Measurements from ENCODE around the gene CD2BP2.

CD2BP2 gene

DNA sequence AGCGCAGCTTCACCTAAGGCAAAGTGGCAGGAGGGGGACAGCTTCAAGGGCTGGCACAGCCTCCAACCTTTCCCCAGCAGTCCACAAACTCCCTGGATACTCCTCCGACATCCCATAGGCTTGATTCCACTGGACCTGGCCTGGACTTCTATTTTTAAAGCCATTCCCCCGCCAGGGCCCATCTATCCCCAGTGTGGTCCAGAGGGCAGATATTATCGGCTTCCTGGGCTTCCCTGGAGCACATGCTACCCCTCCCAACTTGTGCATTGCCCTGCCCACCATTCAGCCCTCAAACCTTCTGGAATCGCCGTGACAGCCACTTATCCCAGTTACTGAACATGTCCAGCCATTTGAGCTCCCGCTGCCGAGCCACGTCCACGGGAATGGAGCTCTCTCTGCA, 10.1 kb upstream of the CD2BP2 start:
- no peak for DNase-seq

DNA sequence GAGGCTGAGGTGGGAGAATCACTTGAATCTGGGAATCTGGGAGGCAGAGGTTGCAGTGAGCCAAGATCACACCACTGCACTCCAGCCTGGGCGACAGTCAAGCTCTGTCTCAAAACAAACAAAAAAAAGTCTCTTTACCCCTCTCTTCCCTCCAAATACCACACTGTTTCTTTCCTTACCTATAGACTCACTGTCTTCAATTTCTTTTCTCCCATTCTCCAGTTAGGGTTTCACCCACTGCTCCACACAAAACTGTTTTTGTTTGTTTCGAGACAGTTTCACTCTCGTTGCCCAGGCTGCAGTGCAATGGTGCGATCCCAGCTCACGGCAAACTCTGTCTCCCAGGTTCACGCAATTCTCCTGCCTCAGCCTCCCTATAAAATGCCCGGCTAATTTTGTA, 6.1 kb upstream of the CD2BP2 start:
- no peak for DNase-seq

DNA sequence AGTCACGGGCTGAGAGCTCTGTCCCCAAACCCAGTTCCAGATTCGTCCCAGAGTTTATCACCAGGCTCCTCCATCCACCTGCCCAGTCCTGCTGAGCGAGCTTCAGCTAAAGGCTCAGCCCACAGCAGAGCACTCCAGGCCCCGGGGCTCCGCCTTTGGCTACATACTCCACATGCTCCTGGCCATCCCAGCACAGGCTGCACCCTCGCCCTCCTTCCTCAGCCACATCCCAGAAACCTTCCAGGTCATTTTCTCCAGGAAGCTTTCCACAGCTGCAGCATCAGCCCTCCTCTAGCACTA, 4.7 kb upstream of the CD2BP2 start:
- DNase-seq, result no peak

DNA sequence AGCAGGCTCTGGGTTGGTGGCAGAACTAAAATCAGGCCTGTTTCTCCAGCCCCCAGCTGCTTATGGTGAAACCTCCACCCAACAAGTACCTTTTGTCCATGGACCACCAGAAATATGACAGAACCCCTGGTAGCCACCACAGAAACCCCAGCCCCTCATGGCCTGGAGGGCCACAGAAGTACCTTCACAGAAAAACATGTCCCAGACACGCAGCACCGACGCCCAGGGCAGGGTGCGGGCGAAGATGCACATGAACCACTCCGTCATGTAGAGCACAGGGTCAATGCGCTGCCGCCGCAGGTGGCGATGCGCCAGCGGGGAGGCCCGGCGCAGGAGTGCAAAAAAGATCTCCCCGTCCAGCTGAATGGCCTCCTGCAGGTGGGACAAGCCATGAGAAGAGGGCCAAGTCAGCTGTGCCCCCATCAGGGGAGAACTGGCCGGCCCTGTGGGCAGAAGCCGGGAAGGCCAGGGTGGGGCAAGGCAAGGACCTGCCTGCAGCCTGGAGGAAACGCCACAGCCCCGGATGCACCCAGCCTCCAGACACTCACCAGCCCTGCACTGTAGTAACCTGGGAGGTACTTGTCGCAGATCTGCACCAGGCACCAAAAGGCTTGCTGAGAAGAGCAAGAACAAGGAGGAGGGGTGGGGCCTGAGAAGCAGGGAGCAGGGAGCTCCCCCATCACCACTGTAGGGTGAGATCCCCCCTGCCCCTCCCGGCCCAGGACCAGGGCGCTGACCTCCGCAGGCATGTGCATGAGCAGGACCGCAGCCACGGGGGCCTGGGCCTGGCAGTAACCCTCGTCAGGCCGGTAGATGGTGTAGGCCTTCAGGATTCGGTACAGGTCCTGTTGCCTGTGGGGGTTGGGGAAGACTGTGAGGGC, 4.1 kb upstream of the CD2BP2 start:
- no peak for DNase-seq

DNA sequence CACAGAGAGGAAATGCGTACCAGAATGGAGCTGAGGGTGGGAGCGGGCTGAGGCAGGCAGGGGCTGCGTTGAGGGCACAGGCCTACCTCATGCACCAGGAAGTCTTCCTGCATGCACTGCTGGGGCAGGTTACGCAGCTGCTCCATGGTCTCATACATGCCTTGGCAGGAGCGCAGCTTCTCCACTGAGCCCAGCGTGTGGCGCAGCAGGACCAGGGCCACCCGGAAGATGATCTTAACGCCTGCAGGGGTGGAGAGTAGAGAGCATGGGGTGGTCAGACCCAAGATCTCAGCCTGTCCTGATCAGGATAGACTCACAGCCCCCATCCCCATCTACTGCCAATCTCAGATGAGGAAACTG, 3.4 kb upstream of the CD2BP2 start:
- DNase-seq, result no peak

DNA sequence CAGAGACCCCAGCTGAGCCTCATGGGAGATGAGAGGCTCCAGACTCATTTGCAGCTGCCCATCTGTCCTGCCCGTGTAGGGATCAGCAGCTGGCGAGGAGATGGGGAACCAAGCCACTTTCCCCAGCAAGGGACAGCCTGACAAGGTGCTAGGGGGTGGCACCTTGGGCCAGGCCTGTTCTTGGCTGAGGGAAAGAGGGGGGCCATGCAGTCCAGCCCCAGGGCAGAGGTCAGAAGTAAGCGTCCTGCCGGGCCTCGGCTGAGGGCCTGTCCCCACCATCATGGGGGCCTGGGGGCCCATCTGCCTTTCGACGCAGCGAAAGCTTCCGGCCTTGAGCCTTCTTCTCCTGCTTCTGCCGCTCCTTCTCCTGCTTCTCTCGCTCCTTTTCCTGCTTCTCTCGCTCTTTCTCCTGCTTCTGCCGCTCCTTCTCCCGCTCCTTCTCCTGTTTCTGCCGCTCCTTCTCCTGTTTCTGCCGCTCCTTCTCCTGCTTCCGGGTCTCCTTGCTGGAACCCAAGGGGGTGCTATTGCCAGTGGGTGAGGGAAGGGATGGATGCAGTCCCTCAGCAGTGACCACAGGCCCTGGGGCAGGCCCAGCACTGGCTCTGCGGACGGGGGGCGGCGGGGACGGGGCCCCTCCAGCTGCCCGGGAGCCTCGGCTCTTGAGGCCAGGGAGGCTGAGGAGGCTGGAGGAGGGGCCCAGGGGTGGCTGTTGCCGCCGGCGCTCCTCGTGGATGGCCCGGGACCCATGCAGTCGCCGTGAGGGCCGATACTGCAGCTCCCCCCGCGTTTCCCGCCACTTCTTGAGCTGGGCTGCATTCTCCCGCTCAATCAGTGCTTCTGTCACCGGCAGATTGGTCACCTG, 2.8 kb upstream of the CD2BP2 start:
- DNase-seq, result no peak

DNA sequence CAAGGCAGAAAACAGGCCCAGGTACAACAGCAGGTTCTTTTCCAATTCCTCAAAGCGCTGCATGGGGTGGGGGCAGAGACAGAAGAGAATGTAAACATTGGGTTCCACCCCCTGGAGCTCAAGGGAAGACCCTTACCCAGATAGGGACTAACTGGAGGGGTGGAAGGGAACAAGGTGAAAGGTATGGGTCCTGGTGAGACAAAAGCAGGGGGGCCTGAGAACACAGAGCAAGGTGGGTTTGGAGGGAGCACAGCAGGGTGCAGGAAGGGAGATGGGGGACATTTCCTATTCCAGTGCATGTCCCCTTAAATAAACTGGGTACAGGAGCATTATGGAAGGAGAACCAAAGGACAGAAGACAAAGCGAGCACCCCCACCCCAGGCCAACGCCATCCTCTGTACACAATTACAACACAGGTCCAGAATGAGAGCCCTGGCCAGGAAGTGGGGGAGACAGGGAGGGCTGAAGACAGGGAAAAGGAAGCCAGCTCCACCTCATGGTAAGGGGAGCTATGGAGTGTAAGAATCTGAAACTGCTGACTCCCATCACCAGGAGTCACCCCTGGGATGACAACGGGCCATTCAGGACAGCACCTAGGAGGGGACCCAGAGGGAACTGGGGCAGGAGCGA, 2.1 kb upstream of the CD2BP2 start:
- no peak for DNase-seq

DNA sequence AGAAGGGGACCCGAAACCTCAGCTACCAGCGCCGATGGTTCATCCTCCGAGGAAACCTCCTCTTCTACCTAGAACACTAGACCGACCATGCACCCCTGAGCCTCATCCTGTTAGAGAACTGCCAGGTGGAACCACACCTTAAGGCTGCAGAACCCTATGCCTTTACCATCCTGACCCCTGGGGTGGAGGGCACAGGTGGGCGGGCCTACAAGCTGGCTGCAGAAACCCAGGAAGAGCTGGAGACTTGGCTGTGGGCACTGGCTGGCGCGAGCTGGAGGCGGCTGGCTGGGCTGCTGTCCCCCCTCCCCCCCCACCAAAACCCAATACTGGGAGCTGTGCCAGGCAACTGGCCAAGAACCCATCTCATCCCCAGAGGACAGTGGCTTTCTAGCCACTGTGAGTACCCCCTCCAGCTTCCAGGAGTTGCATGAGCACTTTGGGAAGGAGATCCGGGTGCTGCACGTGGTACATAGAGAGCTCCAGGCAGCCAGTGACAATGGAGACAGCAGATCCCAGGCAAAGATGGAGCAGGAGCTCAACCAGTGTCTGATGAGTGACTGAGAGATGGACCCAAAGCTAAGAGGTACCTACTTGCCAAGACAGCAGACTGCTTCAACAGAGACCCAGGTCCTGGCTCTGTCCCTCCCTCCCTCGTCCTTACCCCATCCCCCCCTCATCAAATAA, 1.4 kb upstream of the CD2BP2 start:
- DNase-seq, result peak in 24 of 58 donors; percentile 9 to 68 (median 33)

DNA sequence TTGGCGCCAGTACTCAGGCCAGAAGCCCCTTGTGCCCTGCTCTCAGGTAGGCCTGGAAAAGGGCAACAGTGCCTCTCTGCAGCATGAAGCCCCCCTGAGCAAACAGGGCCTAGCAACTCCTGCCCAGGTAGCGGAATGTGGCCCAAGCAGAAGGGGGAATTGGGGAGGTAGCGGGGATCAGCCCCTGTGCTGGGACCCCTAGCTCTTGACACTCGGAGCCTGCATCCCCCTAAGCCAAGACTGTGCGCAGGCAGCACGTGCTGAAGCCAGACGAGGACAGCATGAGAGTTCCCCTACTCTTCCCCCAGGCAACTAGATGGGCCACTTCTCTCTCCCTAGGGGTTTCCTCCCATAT, 823 bp upstream of the CD2BP2 start:
- DNase-seq, result no peak

DNA sequence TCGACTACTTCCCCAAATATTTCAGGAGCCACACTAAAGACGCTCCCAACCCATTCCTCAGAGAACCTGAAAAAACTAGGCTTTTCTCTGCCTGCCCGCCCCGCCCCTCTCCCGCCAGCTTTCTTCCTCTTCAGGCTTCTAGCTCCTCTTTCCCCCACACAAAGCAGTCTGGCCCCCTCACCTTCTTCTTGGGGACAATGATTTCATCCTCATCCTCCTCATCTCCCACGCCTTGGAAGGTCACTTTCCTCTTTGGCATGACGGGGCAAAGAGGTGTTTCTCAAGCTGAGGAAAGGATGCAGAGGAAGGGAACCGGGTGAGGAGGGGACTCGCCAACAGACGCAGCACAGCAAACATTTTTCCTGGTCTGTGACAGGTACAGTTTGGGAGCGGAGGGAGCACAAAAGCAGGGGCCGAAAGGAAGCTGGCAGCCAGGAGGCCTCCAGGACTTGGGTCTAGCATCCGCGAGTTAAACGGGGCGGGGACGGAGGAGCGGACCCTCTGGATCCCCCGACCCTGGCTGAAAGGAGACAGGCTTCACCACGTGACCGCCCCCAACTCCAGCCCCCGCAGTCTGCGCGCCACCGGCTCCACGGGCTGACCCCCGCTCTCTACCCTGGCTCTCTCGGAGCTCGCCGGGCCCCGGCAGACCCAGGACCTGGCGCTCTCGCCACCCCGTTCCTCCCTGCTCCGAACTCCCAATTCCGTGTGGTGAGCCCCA, 525 bp downstream of the CD2BP2 start:
- DNase-seq, result no peak

DNA sequence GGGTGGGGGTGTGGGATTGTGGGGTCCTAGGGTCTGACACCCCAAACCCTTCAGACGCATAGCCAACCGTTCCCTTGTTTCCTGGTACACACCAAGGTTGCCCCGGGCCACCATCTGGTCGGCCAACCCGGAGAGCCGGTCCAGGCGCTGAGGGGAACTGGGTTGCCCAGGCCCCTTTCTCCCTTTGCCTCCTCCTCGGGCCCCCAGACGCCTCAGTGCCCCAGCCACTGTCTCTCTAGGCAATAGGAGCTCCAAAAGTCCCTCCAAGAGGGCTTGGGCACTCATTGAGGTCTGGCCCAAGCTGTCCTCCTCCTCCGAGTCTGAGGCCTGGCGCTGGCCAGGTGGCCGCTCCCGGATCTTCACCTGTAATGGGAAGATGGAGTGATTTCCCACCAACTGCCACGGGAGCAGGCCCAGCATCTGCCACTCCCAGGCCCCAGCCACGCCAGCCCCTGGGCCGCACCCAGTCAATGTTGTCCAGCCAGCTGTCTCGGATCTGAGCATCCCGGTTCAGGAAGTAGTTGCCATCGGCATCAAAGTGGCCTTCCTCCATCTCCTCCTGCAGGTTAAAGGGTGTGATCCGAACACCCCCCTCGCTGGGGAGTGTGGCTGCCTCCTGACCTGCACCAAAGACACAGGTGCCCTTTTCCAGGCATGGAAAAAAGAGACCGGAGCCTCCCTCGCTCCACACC, 1.5 kb downstream of the CD2BP2 start:
- no peak for DNase-seq

DNA sequence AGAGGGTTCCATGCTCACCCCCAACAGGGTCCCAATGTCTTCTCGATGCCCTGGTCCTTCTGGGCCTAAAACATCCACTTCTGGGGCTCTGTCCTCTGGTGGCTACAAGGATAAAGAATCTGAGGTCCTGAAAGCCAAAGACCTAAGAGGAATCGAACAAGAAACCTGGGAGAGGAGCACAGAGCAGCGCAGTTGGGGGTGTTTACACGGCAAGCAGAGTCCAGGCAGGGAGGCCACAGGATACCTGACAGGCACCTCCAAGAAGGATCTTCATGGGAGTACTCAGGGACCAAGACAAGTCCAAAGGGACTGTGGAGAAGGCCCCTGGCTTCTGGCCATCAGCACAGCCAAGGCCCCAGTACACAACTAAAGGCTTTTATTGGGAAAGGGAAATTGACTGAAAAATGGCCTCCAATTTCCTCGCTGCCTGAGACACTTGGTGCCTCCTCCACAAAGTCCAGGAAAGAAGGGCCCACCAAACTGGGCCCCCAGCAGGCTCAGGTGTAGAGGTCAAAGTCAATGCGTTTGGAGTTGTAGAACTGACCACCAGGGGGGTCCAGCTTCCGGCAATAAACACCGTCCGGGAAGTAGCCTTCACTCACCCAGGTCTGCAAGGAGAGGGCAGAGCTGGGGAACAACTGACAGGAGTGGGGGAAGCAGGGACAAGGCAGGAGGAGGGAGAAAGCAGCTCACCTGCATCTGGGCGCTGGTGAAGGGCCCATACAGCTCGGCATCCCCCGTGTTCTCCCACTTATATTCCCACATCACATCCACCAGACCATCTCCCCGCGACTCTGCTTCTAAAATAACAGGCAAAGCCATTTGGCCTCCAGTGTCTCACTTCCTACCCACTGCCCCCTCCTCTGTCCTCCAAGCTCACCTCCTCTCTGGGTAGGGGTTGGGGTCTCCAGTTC, 2.4 kb downstream of the CD2BP2 start:
- no peak for DNase-seq

DNA sequence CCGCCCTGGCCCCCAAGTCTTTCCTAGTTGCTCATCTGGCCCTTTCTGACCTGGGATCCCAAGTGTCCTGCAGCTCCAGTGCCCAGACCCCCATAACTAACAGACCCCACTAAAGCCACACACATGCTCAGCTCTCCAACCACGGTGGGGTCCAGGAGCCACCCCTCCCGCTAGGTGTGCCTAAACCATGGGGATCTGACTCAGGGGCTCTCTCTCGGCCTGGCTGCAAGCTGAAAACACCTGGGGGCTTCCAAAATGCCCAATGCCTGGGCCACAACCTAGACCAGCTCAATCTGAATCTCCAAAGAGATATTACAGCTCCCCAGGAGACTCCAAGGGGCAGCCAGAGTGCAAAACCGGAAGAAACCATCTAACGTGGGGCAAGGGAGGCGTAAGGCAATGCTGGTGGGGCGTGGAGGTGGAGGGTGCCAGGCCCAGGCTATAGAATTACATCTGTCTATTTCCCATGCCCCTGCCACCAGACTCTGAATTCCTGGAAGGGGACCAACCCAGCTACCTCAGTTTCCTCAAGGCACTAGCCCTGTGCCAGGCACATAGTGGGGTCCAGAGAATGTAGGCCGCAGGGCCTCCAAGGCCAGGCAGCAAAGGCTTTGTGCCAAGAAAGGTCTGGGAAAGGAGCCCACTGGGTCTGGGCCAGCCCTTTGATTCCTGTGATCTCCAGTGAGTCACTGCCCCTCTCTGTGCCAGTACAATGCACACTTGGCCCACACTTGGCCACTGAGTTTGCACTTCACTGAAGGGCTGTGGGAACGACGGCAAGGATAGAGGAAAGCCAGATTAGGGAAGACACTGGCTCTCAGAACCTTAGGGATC, 3.3 kb downstream of the CD2BP2 start:
- peak in 53 of 58 donors; percentile 50 to 93 (median 76) for DNase-seq

DNA sequence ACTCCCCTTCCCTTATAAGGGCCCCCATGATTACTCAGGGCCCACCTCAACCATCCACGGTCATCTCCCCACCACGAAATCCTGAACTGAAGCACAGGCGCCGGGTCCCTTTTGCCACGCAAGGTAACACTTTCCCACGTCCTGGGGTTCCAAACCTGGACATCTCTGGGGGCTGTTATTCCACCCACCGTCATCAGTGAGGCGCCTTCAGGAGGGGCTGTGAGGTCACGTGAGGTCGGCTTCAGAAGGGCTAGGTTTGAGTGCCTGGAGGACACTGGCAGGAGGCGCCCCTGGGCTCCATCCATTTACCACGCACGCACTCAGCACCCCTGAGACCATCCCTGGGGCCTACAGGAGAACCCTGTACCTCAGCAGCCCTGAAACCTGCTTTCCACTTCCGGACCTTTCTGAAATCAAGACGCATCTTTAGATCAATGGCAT, 4.1 kb downstream of the CD2BP2 start:
- DNase-seq, result no peak

DNA sequence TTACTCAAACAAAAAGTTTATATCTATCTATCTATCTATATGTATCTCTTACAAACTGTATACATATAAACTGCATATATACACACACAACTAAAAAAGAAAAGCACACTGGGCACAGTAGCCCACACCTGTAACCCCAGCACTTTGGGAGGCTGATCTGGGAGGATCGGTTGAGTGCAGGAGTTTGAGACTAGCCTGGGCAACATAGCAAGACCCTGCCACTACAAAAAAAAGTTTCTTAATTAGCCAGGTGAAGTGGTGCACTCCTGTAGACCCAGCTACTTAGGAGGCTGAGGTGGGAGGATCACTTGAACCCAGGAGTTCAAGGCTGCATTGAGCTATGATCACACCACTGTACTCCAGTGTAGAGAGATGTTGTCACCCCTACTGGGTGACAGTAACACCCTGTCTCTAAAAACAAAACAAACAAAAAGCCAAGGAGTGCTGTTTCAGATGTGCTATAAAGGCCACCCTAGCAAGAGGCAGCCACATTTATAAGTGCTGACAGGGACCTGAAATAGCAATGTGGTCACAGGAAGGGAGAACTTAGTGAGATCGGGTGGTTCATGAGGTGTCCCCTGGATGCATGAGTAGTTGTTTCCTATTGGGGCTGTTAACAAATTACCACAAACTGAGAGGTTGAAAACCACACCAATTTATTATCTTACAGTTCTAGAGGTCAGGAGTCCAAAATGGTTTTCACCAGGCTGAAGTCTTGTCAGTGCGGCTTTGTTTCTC, 4.8 kb downstream of the CD2BP2 start:
- no peak for DNase-seq

DNA sequence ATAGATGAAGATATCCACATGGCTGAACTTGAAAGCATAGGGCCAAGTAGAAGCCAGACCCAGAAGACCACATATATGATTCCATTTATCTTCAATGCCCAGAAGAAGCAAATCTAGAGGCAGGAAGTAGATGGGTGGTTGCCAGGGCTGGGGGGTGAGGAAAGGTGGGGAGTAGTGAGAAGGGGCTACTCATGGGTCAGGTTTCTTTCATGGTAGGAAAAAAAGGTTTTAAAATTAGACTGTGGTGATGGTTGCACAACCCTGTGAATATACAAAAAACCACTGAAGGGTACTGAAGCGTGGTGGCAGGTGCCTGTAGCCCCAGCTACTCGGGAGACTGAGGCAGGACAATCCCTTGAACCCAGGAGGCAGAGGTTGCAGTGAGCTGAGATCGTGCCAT, 5.4 kb downstream of the CD2BP2 start:
- DNase-seq, result no peak

DNA sequence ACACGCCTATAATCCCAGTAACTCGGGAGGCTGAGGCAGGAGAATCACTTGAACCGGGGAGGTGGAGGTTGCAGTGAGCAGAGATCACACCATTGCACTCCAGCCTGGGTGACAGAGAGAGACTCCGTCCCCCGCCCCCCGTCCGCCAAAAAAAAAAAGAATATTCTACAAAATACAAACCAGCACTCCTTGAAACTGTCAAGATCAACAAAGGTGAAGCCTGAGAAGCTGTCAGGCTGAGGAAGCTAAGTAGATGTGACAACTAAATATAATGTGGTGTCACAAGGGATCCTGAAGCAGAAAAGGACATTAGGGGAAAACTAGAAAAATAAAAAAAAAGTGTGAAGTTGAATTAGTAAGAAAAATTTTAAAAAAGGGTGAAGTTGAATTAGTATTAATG, 6.2 kb downstream of the CD2BP2 start:
- no peak for DNase-seq

DNA sequence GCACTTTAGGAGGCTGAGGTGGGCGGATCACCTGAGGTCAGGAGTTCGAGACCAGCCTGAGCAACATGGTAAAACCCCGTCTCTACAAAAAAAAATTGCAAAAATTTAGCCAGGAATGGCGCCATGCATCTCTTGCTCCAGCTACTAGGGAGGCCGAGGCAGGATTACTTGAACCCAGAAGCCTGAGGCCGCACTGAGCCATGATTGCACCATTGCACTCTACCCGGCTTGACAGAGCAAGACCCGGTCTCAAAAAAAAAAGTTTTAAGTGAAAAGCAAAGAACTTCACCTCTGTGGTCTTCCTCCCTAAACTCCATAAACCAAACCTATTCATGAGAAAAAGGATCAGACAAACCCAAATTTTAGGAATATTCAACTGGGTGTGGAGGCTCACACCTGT, 7.0 kb downstream of the CD2BP2 start:
- no peak for DNase-seq
